ENCODE measurements around the gene LAMA5. TPM values are rescaled to one million over a fixed set of nuclear protein-coding genes. Genes with fewer than 3 reads are reported as not detected.

LAMA5 gene
- polyA plus RNA-seq, 1 of the 3 experiments (the other 2 are of a cell fraction), result 27.2 TPM

- H3K27ac ChIP-seq (ENCODE audit: low read depth in 2 of 2, low read length in 1 of 2), result no peak overlapping the region
- H3K4me2 ChIP-seq, result no peak overlapping the region
- peaks cover 0 to 91% of the 10 kb centered on the region in 2 experiments for H3K36me3 ChIP-seq (replicated peaks in 1 of 2; ENCODE audit: control insufficient read depth in 1 of 2, insufficient read depth in 2 of 2, low read length in 1 of 2)
- no peak for TF ChIP-seq NFIC (IDR thresholded peaks at IDR 0.05; ENCODE audit: borderline replicate concordance)
- TF ChIP-seq GABPA (IDR thresholded peaks at IDR 0.05; ENCODE audit: low read depth), result no peak
- TF ChIP-seq JUND (IDR thresholded peaks at IDR 0.05), result no peak
- TF ChIP-seq TAF1 (IDR thresholded peaks at IDR 0.05; ENCODE audit: borderline replicate concordance, low read depth, low read length), result no peak
- TF ChIP-seq CHD2 (IDR thresholded peaks at IDR 0.05; ENCODE audit: low read length, partially characterized antibody), result no peak
- TF ChIP-seq, protein P1, sequence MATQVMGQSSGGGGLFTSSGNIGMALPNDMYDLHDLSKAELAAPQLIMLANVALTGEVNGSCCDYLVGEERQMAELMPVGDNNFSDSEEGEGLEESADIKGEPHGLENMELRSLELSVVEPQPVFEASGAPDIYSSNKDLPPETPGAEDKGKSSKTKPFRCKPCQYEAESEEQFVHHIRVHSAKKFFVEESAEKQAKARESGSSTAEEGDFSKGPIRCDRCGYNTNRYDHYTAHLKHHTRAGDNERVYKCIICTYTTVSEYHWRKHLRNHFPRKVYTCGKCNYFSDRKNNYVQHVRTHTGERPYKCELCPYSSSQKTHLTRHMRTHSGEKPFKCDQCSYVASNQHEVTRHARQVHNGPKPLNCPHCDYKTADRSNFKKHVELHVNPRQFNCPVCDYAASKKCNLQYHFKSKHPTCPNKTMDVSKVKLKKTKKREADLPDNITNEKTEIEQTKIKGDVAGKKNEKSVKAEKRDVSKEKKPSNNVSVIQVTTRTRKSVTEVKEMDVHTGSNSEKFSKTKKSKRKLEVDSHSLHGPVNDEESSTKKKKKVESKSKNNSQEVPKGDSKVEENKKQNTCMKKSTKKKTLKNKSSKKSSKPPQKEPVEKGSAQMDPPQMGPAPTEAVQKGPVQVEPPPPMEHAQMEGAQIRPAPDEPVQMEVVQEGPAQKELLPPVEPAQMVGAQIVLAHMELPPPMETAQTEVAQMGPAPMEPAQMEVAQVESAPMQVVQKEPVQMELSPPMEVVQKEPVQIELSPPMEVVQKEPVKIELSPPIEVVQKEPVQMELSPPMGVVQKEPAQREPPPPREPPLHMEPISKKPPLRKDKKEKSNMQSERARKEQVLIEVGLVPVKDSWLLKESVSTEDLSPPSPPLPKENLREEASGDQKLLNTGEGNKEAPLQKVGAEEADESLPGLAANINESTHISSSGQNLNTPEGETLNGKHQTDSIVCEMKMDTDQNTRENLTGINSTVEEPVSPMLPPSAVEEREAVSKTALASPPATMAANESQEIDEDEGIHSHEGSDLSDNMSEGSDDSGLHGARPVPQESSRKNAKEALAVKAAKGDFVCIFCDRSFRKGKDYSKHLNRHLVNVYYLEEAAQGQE (IDR thresholded peaks at IDR 0.05; ENCODE audit: low read depth, low read length), result no peak
- TF ChIP-seq SMC3 (IDR thresholded peaks at IDR 0.05; ENCODE audit: low read depth, low read length), result no peak
- no peak for TF ChIP-seq MAX (IDR thresholded peaks at IDR 0.05; ENCODE audit: low read depth)
- no peak for TF ChIP-seq USF2 (IDR thresholded peaks at IDR 0.05; ENCODE audit: borderline replicate concordance, low read depth, low read length)
- no peak for TF ChIP-seq GATA2 (CRISPR knock-in tag; IDR thresholded peaks at IDR 0.05)
- POLR2A ChIA-PET, result no interaction called here
- H3K9ac ChIP-seq, result no peak overlapping the region
- H3K4me1 ChIP-seq (ENCODE audit: control insufficient read depth in 1 of 2, insufficient read depth in 2 of 2, low read depth in 1 of 2, low read length in 1 of 2), result no peaks in the 10 kb centered on the region; a peak in 1 of 4 replicates
- no peaks in the 10 kb centered on the region for H3K9me3 ChIP-seq
- H3K27me3 ChIP-seq (ENCODE audit: insufficient read depth), result no peaks in the 10 kb centered on the region
- H3K9me2 ChIP-seq, result no peaks in the 10 kb centered on the region
- CTCF ChIA-PET, result interaction anchor here (1.8 kb wide), 1 partner anchor 71 kb away, joined by 5 read pairs; no protein-coding TSS in a partner anchor
- H3K4me3 ChIP-seq (ENCODE audit: low read depth in 2 of 2, low read length in 1 of 2), result no peak overlapping the region
- H2AFZ ChIP-seq (ENCODE audit: low read depth), result no peak overlapping the region
- DNase-seq, result no peak
- 98% methylated on average over 7 of the region's 18 CpGs for WGBS (ENCODE audit: low lambda C conversion rate)
- peaks cover 13% of the 10 kb centered on the region for H3F3A ChIP-seq (replicated peaks; ENCODE audit: insufficient read depth)
- H4K20me1 ChIP-seq (ENCODE audit: insufficient read depth), result peaks cover 24% of the 10 kb centered on the region
- H3K79me2 ChIP-seq (ENCODE audit: insufficient read depth), result peaks cover 10% of the 10 kb centered on the region; the same call in 1 of the 2 replicates
These were observed 56.0 kb downstream of the LAMA5 start for GRCh38 chr20:62311150-62311549.

DNA sequence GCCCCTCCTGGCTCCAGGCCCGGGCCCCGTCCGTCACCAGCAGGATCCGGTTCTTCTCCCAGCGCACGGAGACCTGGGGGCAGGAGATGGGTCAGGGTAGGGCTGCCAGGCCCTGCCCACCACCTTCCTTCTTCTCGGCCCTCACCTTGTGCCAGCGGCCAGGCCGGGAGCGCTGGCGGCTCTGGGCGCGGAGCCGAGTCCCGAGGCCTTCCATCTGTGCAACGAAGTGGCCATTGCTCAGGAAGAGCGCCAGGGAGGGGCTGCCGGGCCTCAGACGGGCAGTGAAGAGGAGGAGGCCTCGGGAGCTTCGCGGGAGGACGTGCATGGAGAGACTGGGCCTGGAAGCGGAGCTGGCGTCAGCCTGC lies 56.4 kb downstream of the LAMA5 start:
- ChIA-PET POLR2A (no interaction called here), CTCF (interaction anchor here (1.8 kb wide), 1 partner anchor 72 kb away, joined by 5 read pairs; no protein-coding TSS in a partner anchor)
- H3F3A ChIP-seq (replicated peaks; ENCODE audit: insufficient read depth), result peaks cover 13% of the 10 kb centered on the region
- peaks cover 0 to 91% of the 10 kb centered on the region in 2 experiments for H3K36me3 ChIP-seq (replicated peaks in 1 of 2; ENCODE audit: control insufficient read depth in 1 of 2, insufficient read depth in 2 of 2, low read length in 1 of 2)
- no peaks in the 10 kb centered on the region for H3K27me3 ChIP-seq (ENCODE audit: insufficient read depth)
- H3K9me3 ChIP-seq, result no peaks in the 10 kb centered on the region
- H3K27ac ChIP-seq (ENCODE audit: low read depth in 2 of 2, low read length in 1 of 2), result no peak overlapping the region
- no peak overlapping the region for H3K4me2 ChIP-seq
- H3K9ac ChIP-seq, result no peak overlapping the region
- DNase-seq, result no peak
- H3K79me2 ChIP-seq (ENCODE audit: insufficient read depth), result peaks cover 14% of the 10 kb centered on the region
- H3K9me2 ChIP-seq, result no peaks in the 10 kb centered on the region
- H2AFZ ChIP-seq (ENCODE audit: low read depth), result no peak overlapping the region
- H4K20me1 ChIP-seq (ENCODE audit: insufficient read depth), result peaks cover 28% of the 10 kb centered on the region
- peaks cover 0 to 3% of the 10 kb centered on the region in 2 experiments; a peak in 1 of 4 replicates for H3K4me1 ChIP-seq (ENCODE audit: control insufficient read depth in 1 of 2, insufficient read depth in 2 of 2, low read depth in 1 of 2, low read length in 1 of 2)
- TF ChIP-seq TEAD4 (IDR thresholded peaks at IDR 0.05; ENCODE audit: borderline replicate concordance, insufficient read depth) (no peak), FOXM1 (IDR thresholded peaks at IDR 0.05; ENCODE audit: low read depth) (no peak), USF2 (IDR thresholded peaks at IDR 0.05; ENCODE audit: borderline replicate concordance, low read depth, low read length) (no peak), JUND (IDR thresholded peaks at IDR 0.05) (no peak), PBX3 (IDR thresholded peaks at IDR 0.05) (no peak), ELF1 (IDR thresholded peaks at IDR 0.05) (no peak)
- TF ChIP-seq, protein P2, sequence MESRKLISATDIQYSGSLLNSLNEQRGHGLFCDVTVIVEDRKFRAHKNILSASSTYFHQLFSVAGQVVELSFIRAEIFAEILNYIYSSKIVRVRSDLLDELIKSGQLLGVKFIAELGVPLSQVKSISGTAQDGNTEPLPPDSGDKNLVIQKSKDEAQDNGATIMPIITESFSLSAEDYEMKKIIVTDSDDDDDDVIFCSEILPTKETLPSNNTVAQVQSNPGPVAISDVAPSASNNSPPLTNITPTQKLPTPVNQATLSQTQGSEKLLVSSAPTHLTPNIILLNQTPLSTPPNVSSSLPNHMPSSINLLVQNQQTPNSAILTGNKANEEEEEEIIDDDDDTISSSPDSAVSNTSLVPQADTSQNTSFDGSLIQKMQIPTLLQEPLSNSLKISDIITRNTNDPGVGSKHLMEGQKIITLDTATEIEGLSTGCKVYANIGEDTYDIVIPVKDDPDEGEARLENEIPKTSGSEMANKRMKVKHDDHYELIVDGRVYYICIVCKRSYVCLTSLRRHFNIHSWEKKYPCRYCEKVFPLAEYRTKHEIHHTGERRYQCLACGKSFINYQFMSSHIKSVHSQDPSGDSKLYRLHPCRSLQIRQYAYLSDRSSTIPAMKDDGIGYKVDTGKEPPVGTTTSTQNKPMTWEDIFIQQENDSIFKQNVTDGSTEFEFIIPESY (IDR thresholded peaks at IDR 0.05; ENCODE audit: borderline replicate concordance, low read depth), result no peak
- TF ChIP-seq, protein P3, sequence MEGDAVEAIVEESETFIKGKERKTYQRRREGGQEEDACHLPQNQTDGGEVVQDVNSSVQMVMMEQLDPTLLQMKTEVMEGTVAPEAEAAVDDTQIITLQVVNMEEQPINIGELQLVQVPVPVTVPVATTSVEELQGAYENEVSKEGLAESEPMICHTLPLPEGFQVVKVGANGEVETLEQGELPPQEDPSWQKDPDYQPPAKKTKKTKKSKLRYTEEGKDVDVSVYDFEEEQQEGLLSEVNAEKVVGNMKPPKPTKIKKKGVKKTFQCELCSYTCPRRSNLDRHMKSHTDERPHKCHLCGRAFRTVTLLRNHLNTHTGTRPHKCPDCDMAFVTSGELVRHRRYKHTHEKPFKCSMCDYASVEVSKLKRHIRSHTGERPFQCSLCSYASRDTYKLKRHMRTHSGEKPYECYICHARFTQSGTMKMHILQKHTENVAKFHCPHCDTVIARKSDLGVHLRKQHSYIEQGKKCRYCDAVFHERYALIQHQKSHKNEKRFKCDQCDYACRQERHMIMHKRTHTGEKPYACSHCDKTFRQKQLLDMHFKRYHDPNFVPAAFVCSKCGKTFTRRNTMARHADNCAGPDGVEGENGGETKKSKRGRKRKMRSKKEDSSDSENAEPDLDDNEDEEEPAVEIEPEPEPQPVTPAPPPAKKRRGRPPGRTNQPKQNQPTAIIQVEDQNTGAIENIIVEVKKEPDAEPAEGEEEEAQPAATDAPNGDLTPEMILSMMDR (IDR thresholded peaks at IDR 0.05), result no peak
- 87% methylated on average over 13 of the region's 25 CpGs for WGBS (ENCODE audit: low lambda C conversion rate)
- no peak overlapping the region for H3K4me3 ChIP-seq (ENCODE audit: low read depth in 2 of 2, low read length in 1 of 2)
